Stimulated activated CD8-positive, alpha-beta memory T cell treated with anti-CD3 and anti-CD28 coated beads, Interleukin-4, amount 100 ng/mL, for 48 hours (primary cell): ENCODE data around the gene EEFSEC.

ENCODE experiments used
- DNase-seq: peaks from one replicate; pipeline ENCODE4 v3.0.0-alpha.2; 2020

Gene EEFSEC

GRCh38 chr3:128245460-128245859 lies 92.2 kb downstream of the EEFSEC start:
- no peak for DNase-seq

GRCh38 chr3:128247666-128248409 lies 94.6 kb downstream of the EEFSEC start:
- no peak for DNase-seq

- no peak for DNase-seq
Observed at GRCh38 chr3:128252083-128252482, 98.8 kb downstream of the EEFSEC start.

- no peak for DNase-seq
Observed at GRCh38 chr3:128253150-128253549, 99.9 kb downstream of the EEFSEC start.

- no peak for DNase-seq
Observed at GRCh38 chr3:128254066-128254590, 100.8 kb downstream of the EEFSEC start.

GRCh38 chr3:128254967-128255366 lies 101.7 kb downstream of the EEFSEC start:
- no peak for DNase-seq

- no peak for DNase-seq
Observed at GRCh38 chr3:128256131-128256530, 102.8 kb downstream of the EEFSEC start.

GRCh38 chr3:128257632-128258031 lies 104.4 kb downstream of the EEFSEC start:
- no peak for DNase-seq

GRCh38 chr3:128260275-128260674 lies 107.0 kb downstream of the EEFSEC start:
- no peak for DNase-seq

GRCh38 chr3:128262457-128262856 lies 109.2 kb downstream of the EEFSEC start:
- DNase-seq: no peak

- DNase-seq: no peak
Observed at GRCh38 chr3:128263118-128263517, 109.8 kb downstream of the EEFSEC start.

- no peak for DNase-seq
Observed at GRCh38 chr3:128263946-128264345, 110.7 kb downstream of the EEFSEC start.

GRCh38 chr3:128266453-128266852 lies 113.2 kb downstream of the EEFSEC start:
- DNase-seq: no peak

GRCh38 chr3:128267541-128267940 lies 114.3 kb downstream of the EEFSEC start:
- DNase-seq: no peak

GRCh38 chr3:128269006-128269775 lies 115.9 kb downstream of the EEFSEC start:
- DNase-seq: no peak

- no peak for DNase-seq
Observed at GRCh38 chr3:128269796-128270195, 116.5 kb downstream of the EEFSEC start.

- no peak for DNase-seq
Observed at GRCh38 chr3:128270559-128271492, 117.5 kb downstream of the EEFSEC start.

- no peak for DNase-seq
Observed at GRCh38 chr3:128271536-128272332, 118.5 kb downstream of the EEFSEC start.

GRCh38 chr3:128273109-128273840 lies 120.0 kb downstream of the EEFSEC start:
- no peak for DNase-seq

- DNase-seq: no peak
Observed at GRCh38 chr3:128273841-128274573, 120.7 kb downstream of the EEFSEC start.

GRCh38 chr3:128274837-128275236 lies 121.6 kb downstream of the EEFSEC start:
- DNase-seq: no peak
